ENCODE results near the gene F7. TPM values are rescaled to one million over a fixed set of nuclear protein-coding genes. Genes with fewer than 3 reads are reported as not detected.
A peak's percentile ranks its signal among the peaks of the same experiment; 100 is the strongest.

F7 gene
- polyA plus RNA-seq, 1 donor = 1.0 TPM

GRCh38 chr13:113138792-113139551 lies 33.4 kb downstream of the F7 start:
- DNase-seq = no peak

GRCh38 chr13:113139577-113139976 lies 34.0 kb downstream of the F7 start:
- DNase-seq = no peak

GRCh38 chr13:113140677-113141600 lies 35.3 kb downstream of the F7 start:
- DNase-seq = no peak

- no peak for DNase-seq
Measured at GRCh38 chr13:113141601-113141970, 36.0 kb downstream of the F7 start.

GRCh38 chr13:113142876-113143275 lies 37.3 kb downstream of the F7 start:
- no peak for DNase-seq

- no peak for DNase-seq
Measured at GRCh38 chr13:113143466-113144254, 38.1 kb downstream of the F7 start.

- no peak for DNase-seq
Measured at GRCh38 chr13:113144255-113144629, 38.7 kb downstream of the F7 start.

GRCh38 chr13:113145496-113145895 lies 39.9 kb downstream of the F7 start:
- no peak for DNase-seq

GRCh38 chr13:113145911-113146598 lies 40.5 kb downstream of the F7 start:
- DNase-seq = no peak

GRCh38 chr13:113146750-113147149 lies 41.2 kb downstream of the F7 start:
- DNase-seq = no peak

GRCh38 chr13:113147206-113147605 lies 41.6 kb downstream of the F7 start:
- no peak for DNase-seq

- no peak for DNase-seq
Measured at GRCh38 chr13:113148407-113148806, 42.8 kb downstream of the F7 start.

- DNase-seq = no peak
Measured at GRCh38 chr13:113148940-113149503, 43.4 kb downstream of the F7 start.

- DNase-seq = no peak
Measured at GRCh38 chr13:113149711-113150549, 44.3 kb downstream of the F7 start.

GRCh38 chr13:113150550-113151365 lies 45.2 kb downstream of the F7 start:
- no peak for DNase-seq

GRCh38 chr13:113151745-113152690 lies 46.4 kb downstream of the F7 start:
- peak; percentile 42 for DNase-seq

- DNase-seq = no peak
Measured at GRCh38 chr13:113152691-113152983, 47.0 kb downstream of the F7 start.

GRCh38 chr13:113152984-113153809 lies 47.6 kb downstream of the F7 start:
- no peak for DNase-seq
